ENCODE measurements around the gene SLC9B2. TPM values are rescaled to one million over a fixed set of nuclear protein-coding genes. Genes with fewer than 3 reads are reported as not detected.
A peak's percentile ranks its signal among the peaks of the same experiment; 100 is the strongest.

The SLC9B2 gene
- total RNA-seq, 2 donors from 2014 or later: 1.2 to 3.1 TPM

DNA sequence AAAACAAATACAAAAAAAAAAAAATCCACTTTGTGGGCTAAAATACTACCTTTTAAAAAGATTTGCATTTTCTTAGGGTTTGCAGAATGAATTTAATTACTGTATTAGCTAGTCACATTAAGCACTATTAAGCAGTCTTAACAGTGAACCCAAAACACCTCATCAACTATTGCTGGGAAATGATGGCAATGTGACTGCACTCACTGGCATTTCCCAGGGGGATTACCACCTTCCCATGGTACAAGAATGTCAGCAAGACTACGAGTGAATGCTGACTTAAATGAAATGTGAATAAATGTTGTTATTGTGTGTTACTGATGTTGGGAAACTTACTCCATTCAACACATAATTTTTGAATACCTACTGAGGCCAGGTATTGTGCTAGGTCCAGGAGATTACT, 10.0 kb upstream of the SLC9B2 start:
- intact Hi-C loops (cut with DNase I, micrococcal nuclease): no loop called here
- no peak for DNase-seq
- ATAC-seq: no peak

DNA sequence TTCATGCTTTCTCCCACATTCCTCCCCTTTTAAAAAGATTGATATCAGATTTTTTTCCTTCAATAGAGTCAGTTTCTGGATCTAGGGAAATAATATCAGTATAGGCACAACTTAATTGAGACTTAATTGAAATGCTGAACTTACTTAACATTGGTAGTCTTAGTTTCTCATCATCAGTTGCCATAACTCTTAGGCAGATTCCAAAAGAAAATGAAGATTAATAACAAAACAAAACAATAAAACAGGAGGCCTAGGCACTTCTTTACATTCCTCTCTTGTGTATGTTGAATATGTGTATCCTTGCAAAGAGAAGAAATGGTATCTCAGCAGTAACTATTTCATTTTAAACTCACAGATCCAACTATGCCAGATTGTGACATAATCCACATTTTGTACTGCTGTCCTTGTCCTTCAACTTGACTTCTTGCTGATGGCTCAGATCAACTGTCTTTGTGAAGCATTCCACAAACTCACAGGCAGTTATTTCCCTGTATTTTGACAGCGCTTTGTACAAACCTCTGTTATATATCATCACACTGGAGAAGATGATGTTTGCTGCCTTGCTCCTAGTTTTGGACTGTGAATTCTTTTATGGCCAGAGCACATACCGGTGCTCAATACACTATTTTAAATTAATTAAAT, 9.1 kb upstream of the SLC9B2 start:
- ATAC-seq: no peak
- DNase-seq: no peak
- intact Hi-C loops (cut with DNase I, micrococcal nuclease): no loop called here

DNA sequence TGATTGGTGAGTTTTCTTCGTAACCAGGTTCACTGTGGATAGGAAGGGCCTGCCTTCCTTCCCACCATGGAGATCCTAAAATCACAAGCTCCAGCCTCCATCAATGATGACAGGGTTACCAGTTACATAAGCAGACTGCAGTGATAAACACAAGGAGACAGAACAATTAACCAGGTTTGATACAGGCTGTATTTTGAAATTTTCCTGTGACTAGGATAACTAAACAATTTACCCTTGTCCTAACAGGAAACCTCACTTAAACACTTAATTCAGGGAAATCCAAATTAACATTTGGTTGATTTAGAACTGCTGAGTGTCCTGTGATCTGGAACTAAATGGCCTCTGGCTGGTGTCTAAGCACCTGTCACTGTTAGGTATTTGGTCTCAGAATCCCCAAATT, 3.1 kb upstream of the SLC9B2 start:
- no peak for DNase-seq
- ATAC-seq: no peak
- intact Hi-C loops (cut with DNase I, micrococcal nuclease): no loop called here

DNA sequence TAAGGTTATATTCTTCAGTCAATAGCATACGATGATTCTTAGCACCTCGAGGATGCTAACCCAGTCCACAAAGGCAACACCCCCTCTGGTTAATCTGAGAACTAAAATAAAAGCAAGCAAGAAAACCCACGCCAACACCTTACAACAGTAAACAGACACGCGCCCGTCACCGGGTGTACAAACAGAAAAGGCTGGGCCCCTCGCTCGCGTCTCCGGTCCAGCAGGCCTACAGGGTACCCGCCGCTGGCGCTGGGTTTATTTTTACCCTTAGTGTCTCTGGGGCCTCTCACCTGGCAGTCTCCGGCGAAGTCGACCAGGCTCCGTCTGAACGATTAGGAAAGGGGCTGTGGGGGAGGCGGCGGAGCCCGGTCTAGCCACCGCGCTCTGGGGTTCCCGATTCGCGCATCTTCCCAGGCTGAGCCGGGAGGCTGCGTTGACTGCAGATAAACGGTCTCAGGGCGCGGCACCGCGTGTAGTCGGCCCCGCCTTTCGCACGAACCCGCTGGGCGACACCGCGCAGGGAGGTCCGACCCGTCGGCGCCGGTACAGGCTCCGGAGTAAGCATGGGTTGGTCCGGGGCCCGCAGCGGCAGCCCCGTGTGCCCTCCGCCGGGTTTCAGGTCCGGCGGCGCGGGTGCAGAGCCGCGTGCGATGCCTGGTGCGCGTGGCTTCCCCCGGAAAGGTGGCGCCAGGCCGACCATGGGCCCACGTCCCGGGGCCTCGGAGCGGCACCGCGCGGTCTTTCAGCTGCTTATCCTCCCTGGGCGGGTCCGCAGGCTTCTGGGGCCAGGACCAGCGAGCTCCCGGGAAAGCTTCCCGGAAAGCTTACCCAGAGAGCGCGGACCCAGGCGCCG, 441 bp downstream of the SLC9B2 start:
- intact Hi-C loops (cut with DNase I, micrococcal nuclease): no loop called here

DNA sequence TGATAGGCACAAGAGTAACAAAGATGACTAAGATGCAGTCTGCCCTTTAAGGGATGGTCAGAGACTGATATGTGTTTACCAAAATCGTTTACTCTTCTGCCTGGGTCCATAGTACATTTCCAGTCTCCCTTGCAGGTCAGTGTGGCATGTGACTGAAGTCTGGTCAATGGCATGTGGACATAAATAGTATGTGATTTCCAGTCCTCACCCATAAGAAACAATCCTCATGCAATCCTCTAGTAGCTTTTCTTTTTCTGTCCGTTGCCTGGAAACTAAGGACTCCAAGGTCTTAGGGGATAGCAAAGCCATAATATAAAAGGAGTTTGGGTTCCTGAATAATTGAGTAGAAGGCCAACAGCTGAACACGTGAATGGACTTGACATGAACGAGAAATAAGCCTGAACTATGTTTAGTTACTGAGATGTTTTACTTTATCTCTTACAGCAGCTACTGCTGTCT, 1.1 kb downstream of the SLC9B2 start:
- no peak for ATAC-seq

More for the DNA sequence above, 441 bp downstream of the SLC9B2 start:
- ATAC-seq (peak; percentile 88), DNase-seq (peak; percentile 48 to 65)

DNA sequence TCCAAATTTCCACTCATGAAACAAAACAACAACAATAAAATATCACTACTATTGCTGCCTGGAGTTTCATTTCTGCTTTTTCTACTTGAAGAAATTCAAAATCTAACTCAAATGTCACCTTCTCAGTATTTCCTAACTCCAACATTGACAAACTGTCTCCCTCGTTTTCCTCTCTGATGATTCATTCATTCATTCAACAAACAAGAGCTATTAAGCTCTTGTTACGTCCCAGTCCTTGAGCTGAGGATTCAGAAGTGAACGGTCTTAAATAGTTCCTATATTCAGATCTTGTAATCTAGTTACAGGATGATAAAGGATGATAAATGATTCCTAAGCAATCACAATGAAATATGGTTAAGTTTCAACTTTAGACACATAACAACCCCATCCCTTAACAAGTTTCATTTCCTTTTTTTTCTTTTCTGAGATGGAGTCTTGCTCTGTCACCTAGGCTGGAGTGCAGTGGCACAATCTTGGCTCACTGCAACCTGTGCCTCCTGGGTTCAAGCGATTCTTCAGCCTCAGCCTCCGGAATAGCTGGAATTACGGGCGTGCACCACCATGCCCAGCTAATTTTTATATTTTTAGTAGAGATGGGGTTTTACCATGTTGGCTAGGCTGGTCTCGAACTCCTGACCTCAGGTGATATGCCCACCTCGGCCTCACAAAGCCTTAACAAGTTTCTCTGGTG, 1.7 kb downstream of the SLC9B2 start:
- DNase-seq: no peak
- ATAC-seq: no peak
- intact Hi-C loops (cut with DNase I, micrococcal nuclease): no loop called here

More for the DNA sequence above, 1.1 kb downstream of the SLC9B2 start:
- intact Hi-C loops (cut with DNase I, micrococcal nuclease): no loop called here
- no peak for DNase-seq

DNA sequence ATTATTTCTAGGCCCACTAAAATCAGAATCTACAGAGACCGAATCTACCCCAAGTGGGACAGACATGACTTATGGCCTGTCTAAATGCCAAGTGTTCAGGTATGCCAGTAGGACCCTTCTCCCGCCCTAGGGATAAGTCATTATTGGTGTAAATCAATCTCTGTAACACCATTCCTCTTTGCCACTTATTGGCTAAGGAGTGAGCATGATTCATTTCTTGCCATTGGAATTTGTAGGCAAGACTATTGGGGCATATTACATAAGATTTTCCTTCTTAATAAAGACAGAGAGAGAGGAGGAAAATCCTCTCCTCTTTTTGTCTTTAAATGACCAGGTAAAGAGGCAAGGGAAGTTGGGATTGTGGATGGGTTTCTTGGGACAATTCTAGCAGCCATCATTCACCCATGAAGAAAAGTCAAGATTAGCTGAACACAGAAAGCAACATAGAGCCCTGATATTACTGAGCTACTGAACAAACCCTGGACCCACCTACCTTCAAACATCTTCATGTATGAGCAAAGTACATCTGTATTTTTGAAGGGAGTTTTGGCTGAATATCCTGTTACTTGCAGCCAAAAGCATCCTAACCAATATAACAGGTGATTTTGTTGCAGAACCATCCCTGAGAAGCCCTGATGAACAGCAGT, 2.6 kb downstream of the SLC9B2 start:
- intact Hi-C loops (cut with DNase I, micrococcal nuclease): no loop called here
- no peak for ATAC-seq
- no peak for DNase-seq

DNA sequence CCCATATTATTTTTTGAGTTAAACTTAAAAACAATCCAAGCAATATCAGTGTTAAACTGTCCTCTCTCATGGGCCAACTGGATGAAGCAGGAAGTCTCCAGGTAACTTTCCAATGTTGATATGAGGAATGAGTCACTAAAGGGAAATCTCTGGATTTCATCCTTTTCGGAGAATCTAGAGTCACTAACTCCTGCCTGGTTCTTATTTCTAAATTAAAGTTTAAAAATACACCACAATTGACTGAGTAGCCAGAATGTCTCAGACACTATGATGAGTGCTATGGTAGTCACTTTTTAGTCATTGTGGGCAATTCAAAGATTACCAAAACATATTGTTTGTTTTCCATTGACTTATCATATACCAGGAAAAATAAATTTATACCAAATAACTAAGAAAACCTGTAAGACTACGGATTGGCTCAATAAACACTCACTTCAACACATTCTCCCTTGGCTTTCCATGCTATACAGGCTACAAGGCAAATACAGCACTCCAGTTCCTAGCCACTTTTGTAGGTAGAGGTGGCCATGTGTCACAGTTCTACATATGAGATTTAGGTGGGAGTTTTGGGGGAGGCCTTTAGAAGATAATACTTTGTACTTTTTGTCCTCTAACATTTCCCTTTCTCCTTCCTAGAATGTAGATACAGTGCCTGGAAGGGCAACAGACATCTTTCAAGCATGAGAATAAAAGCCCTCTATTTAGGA, 8.6 kb downstream of the SLC9B2 start:
- DNase-seq (no peak), ATAC-seq (no peak)
- intact Hi-C loops (cut with DNase I, micrococcal nuclease): no loop called here

DNA sequence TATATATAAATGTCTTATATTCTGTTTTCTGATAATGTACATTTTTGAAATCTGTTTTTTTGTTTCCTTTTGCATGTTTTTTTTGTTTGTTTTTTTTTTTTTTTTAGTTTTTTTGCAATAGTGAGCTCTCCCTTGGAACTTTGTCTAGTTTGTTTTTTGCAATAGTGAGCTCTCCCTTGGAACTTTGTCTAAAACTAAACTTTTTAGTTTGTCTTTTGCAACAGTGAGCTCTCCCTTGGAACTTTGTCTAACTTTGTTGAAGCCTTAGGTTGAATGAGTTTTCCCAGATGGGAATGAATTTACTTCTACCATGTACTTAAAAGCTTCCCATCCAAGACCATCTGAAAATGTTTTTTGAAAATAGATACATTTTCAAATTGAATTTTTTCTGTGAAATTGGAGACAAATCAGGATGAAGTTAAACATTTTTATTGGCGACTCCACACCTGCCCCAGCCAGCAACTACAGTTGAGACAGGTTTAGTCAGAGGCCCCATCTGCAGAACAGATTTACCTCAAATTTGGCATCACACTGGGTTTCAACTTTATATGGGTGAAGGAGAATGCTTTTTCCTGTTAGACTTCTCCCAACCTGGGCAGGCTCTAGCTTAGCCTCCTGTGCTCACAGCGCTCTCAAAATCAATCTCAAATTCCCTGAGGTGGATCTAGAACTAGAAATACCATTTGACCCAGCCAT, 16.0 kb downstream of the SLC9B2 start:
- intact Hi-C loops (cut with DNase I, micrococcal nuclease): no loop called here
- no peak for DNase-seq
- ATAC-seq: no peak

DNA sequence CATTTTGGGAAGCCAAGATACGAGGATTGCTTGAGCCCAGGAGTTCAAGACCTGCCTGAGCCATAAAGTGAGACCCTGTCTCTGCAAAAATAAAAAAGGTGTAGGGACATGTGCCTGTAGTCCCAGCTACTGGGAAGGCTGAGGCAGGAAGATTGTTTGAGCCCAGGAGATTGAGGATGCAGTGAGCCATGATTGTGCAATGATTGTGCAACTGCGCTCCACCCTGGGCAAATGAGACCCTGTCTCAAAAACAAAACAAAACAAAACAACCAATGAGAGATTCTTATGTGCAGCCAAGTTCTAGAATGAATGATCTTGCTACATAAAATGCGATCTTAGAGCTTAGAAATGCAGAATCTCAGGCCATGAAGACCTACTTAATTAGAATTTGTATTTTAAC, 22.5 kb downstream of the SLC9B2 start:
- intact Hi-C loops (cut with DNase I, micrococcal nuclease): no loop called here
- ATAC-seq (no peak), DNase-seq (no peak)

DNA sequence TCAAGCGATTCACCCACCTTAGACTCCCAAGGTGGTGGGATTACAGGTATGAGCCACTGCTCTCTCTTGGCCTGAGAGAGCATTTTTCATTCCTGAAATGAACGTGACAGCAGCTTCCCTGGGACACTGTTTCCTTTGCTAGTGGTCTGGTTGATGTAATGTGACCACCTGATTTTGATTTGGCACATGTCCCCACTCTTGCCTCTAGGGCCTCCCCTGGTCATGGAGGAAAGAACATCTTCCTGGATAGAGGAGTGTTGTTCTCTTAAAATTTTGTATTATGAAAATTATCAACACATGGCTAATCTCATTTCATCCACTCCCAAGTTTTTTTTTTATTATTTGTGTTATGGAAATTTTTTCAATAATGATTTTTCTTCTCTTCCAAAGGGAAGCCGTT, 23.8 kb downstream of the SLC9B2 start:
- DNase-seq (no peak), ATAC-seq (no peak)
- intact Hi-C loops (cut with DNase I, micrococcal nuclease): no loop called here

DNA sequence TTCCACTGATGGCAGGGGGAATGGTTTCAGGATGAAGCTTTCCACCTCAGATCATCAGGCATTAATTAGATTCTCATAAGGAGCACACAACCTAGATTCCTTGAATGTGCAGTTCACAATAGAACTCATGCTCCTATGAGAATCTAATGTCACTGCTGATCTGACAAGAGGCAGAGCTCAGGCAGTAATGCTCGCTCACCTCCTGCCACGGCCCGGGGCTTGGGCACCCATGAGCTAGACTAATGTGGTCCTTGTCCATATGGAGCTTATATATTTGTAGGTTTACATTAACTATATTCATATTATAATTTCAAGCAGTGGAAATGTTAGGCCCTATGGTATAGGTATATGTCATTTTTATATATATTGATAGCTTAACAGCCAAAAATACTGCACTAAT, 24.4 kb downstream of the SLC9B2 start:
- ATAC-seq: no peak

DNA sequence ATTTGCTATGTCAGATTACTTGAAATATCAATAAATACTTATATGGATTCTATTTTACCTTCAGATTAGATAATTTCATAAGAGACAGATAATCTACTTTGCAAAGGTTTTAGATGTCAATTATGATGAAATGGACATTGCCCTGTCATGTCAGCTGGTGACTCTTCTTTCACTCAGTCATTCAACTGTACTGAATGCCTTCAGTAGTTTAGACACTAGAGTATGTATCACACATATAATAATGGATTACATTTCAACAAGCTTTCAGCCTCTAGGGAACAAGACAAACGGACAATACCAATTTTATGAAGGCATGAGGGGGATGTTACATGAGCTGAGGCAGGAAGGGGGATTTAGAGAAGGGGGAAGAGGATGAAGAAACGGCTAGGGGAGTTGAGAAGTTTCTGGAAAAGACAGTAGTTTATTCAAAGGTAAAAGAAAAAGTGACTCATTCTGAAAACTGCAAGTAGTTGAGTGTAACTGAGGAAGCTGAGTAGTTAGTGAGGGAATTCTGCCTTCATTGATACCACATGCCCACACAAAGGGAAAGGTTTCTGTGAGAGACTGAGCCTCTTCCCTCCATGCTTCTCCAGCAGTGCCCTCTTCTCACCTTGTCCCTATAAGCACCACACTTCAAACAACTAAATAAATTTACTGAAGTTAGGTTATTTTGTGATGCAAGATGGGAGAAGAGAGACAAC, 25.7 kb downstream of the SLC9B2 start:
- no peak for ATAC-seq

More for the DNA sequence above, 24.4 kb downstream of the SLC9B2 start:
- intact Hi-C loops (cut with DNase I, micrococcal nuclease): no loop called here
- DNase-seq: no peak

DNA sequence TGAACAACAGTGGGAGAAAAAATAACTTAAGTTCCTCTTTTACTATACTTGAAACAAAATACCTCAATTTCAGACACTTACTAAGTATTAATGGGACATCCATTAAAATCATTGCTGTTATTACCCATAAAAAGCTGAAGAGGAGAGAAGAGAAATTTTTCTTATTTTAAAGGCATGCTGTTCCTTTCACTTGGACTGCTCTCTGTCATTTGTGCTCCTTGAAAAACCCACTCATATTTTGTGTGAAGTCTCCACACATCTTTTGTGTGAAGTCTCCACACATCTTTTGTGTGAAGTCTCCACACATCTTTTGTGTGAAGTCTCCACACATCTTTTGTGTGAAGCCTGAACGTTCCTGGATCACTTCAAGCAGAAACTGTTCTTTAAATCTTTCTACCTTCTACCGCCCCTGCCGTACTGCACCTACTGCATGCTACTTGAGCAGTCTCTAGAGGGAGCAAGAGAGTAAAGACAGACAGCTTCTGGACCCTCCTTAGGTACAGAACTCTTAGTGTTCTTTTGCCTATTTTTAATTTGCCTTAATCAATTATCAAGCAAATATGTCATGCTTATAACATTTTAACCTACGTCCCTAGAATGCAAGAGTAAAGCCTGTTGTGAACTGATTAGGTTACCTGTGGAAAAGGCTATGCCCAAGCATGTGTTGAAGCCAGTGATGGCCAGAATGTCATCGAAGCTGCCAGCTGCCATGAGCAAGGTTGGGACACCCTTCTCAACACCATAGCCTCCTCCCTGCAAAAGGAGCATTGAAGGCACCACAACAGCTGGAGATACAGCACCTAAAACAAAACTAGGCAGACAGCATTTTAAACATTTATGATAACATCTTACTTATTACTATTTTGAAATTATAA, 29.9 kb downstream of the SLC9B2 start:
- ATAC-seq (peak; percentile 80), DNase-seq (peak in 1 of 2 donors; percentile 16)
- intact Hi-C loops (cut with DNase I, micrococcal nuclease): loop anchor here in 1 of 2 donors (10.0 kb wide), 1 partner anchor 48 kb away; the partner anchor contains the start of gene BDH2

More for the DNA sequence above, 25.7 kb downstream of the SLC9B2 start:
- no peak for DNase-seq
- intact Hi-C loops (cut with DNase I, micrococcal nuclease): no loop called here

DNA sequence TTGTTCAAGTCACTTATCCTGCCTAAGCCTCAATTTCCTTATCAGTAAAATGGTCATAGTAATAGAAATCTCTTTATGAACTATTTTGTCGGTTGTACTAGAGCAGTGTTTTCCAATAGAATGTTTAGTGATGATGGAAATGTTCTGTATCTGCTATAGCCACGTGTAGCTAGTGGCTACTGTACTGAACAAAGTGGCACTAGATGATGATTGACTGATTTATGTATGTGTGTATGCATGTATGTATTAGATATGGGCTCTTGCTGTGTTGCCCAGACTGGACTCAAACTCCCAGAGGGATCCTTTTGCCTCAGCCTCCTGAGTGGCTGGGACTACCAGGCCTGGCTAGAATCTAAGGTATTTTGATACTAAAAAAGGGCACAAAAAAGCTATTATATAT, 32.4 kb downstream of the SLC9B2 start:
- ATAC-seq (no peak), DNase-seq (no peak)
- intact Hi-C loops (cut with DNase I, micrococcal nuclease): loop anchor here in 1 of 2 donors (10.0 kb wide), 1 partner anchor 51 kb away; the partner anchor contains the start of gene BDH2

DNA sequence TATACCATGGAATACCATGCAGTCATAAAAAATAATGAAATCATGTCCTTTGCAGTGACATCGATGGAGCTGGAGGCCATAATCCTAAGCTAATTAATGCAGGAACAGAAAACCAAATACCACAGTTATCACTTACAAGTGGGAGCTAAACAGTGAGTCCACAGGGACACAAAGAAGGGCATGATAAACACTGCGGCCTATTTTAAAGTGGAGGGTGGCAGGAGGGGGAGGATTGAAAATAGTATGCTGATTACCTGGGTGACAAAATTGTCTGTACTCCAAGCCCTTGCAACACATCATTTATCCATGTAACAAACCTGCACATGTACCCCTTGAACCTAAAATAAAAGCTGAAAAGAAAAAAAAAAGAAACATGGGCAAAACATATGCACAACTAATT, 40.4 kb downstream of the SLC9B2 start:
- DNase-seq: no peak
- no peak for ATAC-seq
- intact Hi-C loops (cut with DNase I, micrococcal nuclease): no loop called here

Measured in left colon (tissue), 2 donors.